Panc1 (cell line): Measurements from ENCODE around the gene SVBP. TPM values are rescaled to one million over a fixed set of nuclear protein-coding genes. Genes with fewer than 3 reads are reported as not detected.

Source experiments
- ATAC-seq: fragments of 200-7000 bp; cut with Tn5 transposase; 2 replicates; pipeline ENCODE4 v1.9.1; 2020; ENCODE audit warnings: mild to moderate bottlenecking, moderate library complexity
- BruUV-seq: library from RNA; stranded (reverse); fragments of 400-500 nt; replicated peaks from 2 replicates; lab custom pipeline; 2021; lab: Mats Ljungman, UMichigan
- CTCF ChIA-PET: fragments of 300-600 bp; sonication (Branson Sonifier 250); formaldehyde crosslinking; loops from one replicate; lab custom pipeline; 2022; ENCODE audit warnings: antibody characterized with exemption; lab: Charles Lee
- POLR2A ChIA-PET: fragments of 300-600 bp; sonication (Branson Sonifier 250); formaldehyde crosslinking; loops from one replicate; lab custom pipeline; 2022; ENCODE audit warnings: antibody characterized with exemption; lab: Charles Lee
- DNase-seq: peaks from one replicate; pipeline ENCODE4 v3.0.0-alpha.2; 2010; ENCODE audit warnings: low read depth, low spot score
- H3K27ac ChIP-seq: 2 replicates; pipeline ENCODE4 v1.5.1; 2011; ENCODE audit warnings: mild to moderate bottlenecking, low read length, inconsistent platforms
- H3K27me3 ChIP-seq: fragments of 200-500 bp; sonication (Bioruptor generic); 2 replicates; pipeline ENCODE4 v1.6.0; 2014; ENCODE audit warnings: low read length, inconsistent platforms; ENCODE audit not compliant: control insufficient read depth, insufficient read depth
- H3K36me3 ChIP-seq: fragments of 200-500 bp; sonication (Bioruptor generic); 2 replicates; pipeline ENCODE4 v1.5.1; 2014; ENCODE audit warnings: inconsistent platforms, mild to moderate bottlenecking, low read length, moderate library complexity; ENCODE audit not compliant: control insufficient read depth, insufficient read depth
- H3K4me1 ChIP-seq: 2 replicates; pipeline ENCODE4 v1.5.1; 2011; ENCODE audit warnings: inconsistent platforms, mild to moderate bottlenecking, low read length, moderate library complexity; ENCODE audit not compliant: control insufficient read depth, insufficient read depth
- H3K4me3 ChIP-seq, 2 experiments: 2 replicates each; pipeline ENCODE4 v1.5.1; 2011 to 2012; ENCODE audit warnings: low read depth in 2 of 2, low read length in 2 of 2, mild to moderate bottlenecking in 2 of 2, inconsistent platforms in 1 of 2, moderate library complexity in 1 of 2
- H3K9me3 ChIP-seq: fragments of 200-500 bp; sonication (Bioruptor generic); 2 replicates; pipeline ENCODE4 v1.5.1; 2014; ENCODE audit warnings: low read depth, mild to moderate bottlenecking, inconsistent platforms, low read length, moderate library complexity; ENCODE audit not compliant: control insufficient read depth, insufficient read depth
- CTCF ChIP-seq: fragments of 450-650 bp; IDR thresholded peaks from 2 replicates; pipeline ENCODE4 v1.5.1; 2017; ENCODE audit warnings: mild to moderate bottlenecking
- POLR2AphosphoS5 ChIP-seq: IDR thresholded peaks from 2 replicates; pipeline ENCODE4 v1.6.1; 2012; ENCODE audit warnings: mild to moderate bottlenecking, low read depth, low read length, moderate library complexity
- REST ChIP-seq, 2 experiments: IDR thresholded peaks; 2 replicates each; pipeline ENCODE4 v1.6.1; 2011 to 2012; ENCODE audit warnings: low read depth in 2 of 2, control low read depth in 1 of 2, low read length in 1 of 2, mild to moderate bottlenecking in 1 of 2, moderate library complexity in 1 of 2; ENCODE audit not compliant: insufficient read depth in 1 of 2
- SIN3A ChIP-seq: IDR thresholded peaks from 2 replicates; pipeline ENCODE4 v1.6.1; 2012; ENCODE audit warnings: low read depth, mild to moderate bottlenecking, low read length, moderate library complexity, borderline replicate concordance; ENCODE audit not compliant: insufficient read depth
- TCF7L2 ChIP-seq: IDR thresholded peaks from 2 replicates; pipeline ENCODE4 v1.6.1; 2011; ENCODE audit warnings: mild to moderate bottlenecking, low read depth, low read length, inconsistent platforms
- in situ Hi-C: cut with HindIII; loops from 2 replicates; pipeline ENCODE4 v1.10.0; 2016; ENCODE audit warnings: low sequenced_read_pairs, low pct_unique_long_range_greater_than_20kb
- intact Hi-C: fragments of 100-400 bp; cut with micrococcal nuclease; formaldehyde crosslinking; loops from one replicate; pipeline ENCODE4 v1.10.0; 2022; ENCODE audit not compliant: unreplicated experiment
- total RNA-seq: library from RNA; stranded (reverse); gene quantifications from one replicate; pipeline ENCODE4 v1.2.1, GENCODE V29; 2021; ENCODE audit not compliant: unreplicated experiment

Gene SVBP
- total RNA-seq, 1 experiment from 2014 or later: 21.2 TPM

- in situ Hi-C loops: no loop called here
- TF ChIP-seq POLR2AphosphoS5 (no peak), CTCF (no peak), TCF7L2 (no peak), SIN3A (no peak), REST (IDR thresholded peaks at IDR 0.05; ENCODE audit: insufficient read depth in 1 of 2, low read depth in 2 of 2, low read length in 1 of 2) (no peak)
- Histone ChIP-seq H3K4me1 (no peaks in the 10 kb centered on the region), H3K4me3 (no peak overlapping the region), H3K27me3 (no peaks in the 10 kb centered on the region), H3K27ac (no peak overlapping the region), H3K36me3 (no peaks in the 10 kb centered on the region), H3K9me3 (no peaks in the 10 kb centered on the region)
- ATAC-seq: no peak
- CTCF ChIA-PET: no interaction called here
- intact Hi-C loops: no loop called here
- no TSS peak for BruUV-seq
- DNase-seq: no peak
- POLR2A ChIA-PET: no interaction called here
Measured at GRCh38 chr1:42793824-42794223, 23.4 kb downstream of the SVBP start.

- Histone ChIP-seq H3K4me1 (no peaks in the 10 kb centered on the region), H3K4me3 (no peak overlapping the region), H3K9me3 (no peaks in the 10 kb centered on the region), H3K27me3 (no peaks in the 10 kb centered on the region), H3K36me3 (no peaks in the 10 kb centered on the region), H3K27ac (no peak overlapping the region)
- in situ Hi-C loops: no loop called here
- ChIA-PET CTCF (no interaction called here), POLR2A (interaction anchor here (0.6 kb wide), 1 partner anchor 17 kb away, joined by 8 read pairs; no protein-coding TSS in a partner anchor)
- intact Hi-C loops: no loop called here
- ATAC-seq: 0 out of 2 replicates have a peak, but pooled peaks have one; percentile 34
- TF ChIP-seq REST (IDR thresholded peaks at IDR 0.05; ENCODE audit: insufficient read depth in 1 of 2, low read depth in 2 of 2, low read length in 1 of 2) (no peak), SIN3A (no peak), POLR2AphosphoS5 (no peak), CTCF (no peak)
- BruUV-seq: no TSS peak
- no peak for DNase-seq
Measured at GRCh38 chr1:42788021-42788420, 29.2 kb downstream of the SVBP start.
